Urinary bladder (tissue), 4 donors: ENCODE data around the gene CIAO3. TPM values are rescaled to one million over a fixed set of nuclear protein-coding genes. Genes with fewer than 3 reads are reported as not detected.
"Not testable (repeated sequence)": the region's sequence is repeated elsewhere in the genome, so short reads cannot be mapped to it uniquely, and the experiment has no call there.

Experiments
- DNase-seq: peaks from one replicate; pipeline ENCODE4 v3.0.0-alpha.2; 2015; ENCODE audit errors: extremely low spot score
- H3K27ac ChIP-seq: one replicate; pipeline ENCODE4 v1.5.1; 2013; ENCODE audit warnings: low read depth, mild to moderate bottlenecking, moderate library complexity
- H3K36me3 ChIP-seq: one replicate; pipeline ENCODE4 v1.6.1; 2013; ENCODE audit warnings: mild to moderate bottlenecking, moderate library complexity; ENCODE audit not compliant: insufficient read depth
- H3K4me1 ChIP-seq: one replicate; pipeline ENCODE4 v1.6.1; 2013; ENCODE audit warnings: mild to moderate bottlenecking, moderate library complexity; ENCODE audit not compliant: insufficient read depth
- H3K4me3 ChIP-seq: one replicate; pipeline ENCODE4 v1.5.1; 2013; ENCODE audit warnings: low read depth, low read length
- WGBS: extraction: QIAGEN DNeasy Blood & Tissue Kit; methylation state at CpG from one replicate; pipeline ENCODE4 v1.1.7; 2013; 5-methylcytosine and 5-hydroxymethylcytosine counted together
- polyA plus RNA-seq: library from polyadenylated mRNA; stranded (reverse); fragments of 200-250 nt; gene quantifications from one replicate; pipeline ENCODE4 v1.2.3, GENCODE V29; 2013
- total RNA-seq: library from RNA; depleted of rRNA; stranded (reverse); fragments of >200 nt; gene quantifications from one replicate; pipeline ENCODE4 v1.2.3, GENCODE V29; 2014
- donor health status: healthy with polysubstance abuse.
- donor health status: healthy.

The CIAO3 gene
- total and polyA plus RNA-seq, 2 donors: 26.6 to 33.4 TPM

GRCh38 chr16:714558-715476, 26.0 kb downstream of the CIAO3 start, which contains the start of gene METRN:
Gene METRN, plus strand, starts transcription at chr16:715118. Its CDS starts 172 bp downstream, at chr16:715290.
- no peak for DNase-seq
- H3K4me3 ChIP-seq: peak within 1 kb of the TSS; percentile 70
- no peak within 1 kb of the TSS for H3K27ac ChIP-seq
- H3K36me3 ChIP-seq: no peaks in the 10 kb centered on the region
- WGBS: 5% methylated on average over 108 of the region's 108 CpGs
- H3K4me1 ChIP-seq: peaks cover 5% of the 10 kb centered on the region

GRCh38 chr16:714079-714478, 26.7 kb downstream of the CIAO3 start:
- no peak for DNase-seq
- Histone ChIP-seq H3K36me3 (no peaks in the 10 kb centered on the region), H3K4me3 (no peak overlapping the region), H3K4me1 (peaks cover 5% of the 10 kb centered on the region), H3K27ac (no peak overlapping the region)
- WGBS: 78% methylated on average over 11 of the region's 11 CpGs

GRCh38 chr16:712740-713250, 28.0 kb downstream of the CIAO3 start:
- not testable (repeated sequence) for H3K4me3 ChIP-seq

GRCh38 chr16:711548-712320, 29.1 kb downstream of the CIAO3 start:
- peaks cover 5% of the 10 kb centered on the region for H3K4me1 ChIP-seq
- DNase-seq: no peak
- H3K36me3 ChIP-seq: no peaks in the 10 kb centered on the region
- H3K27ac ChIP-seq: no peak overlapping the region
- H3K4me3 ChIP-seq: no peak overlapping the region
- WGBS: 11% methylated on average over 25 of the region's 25 CpGs

More at GRCh38 chr16:712740-713250, 28.0 kb downstream of the CIAO3 start:
- DNase-seq, H3K27ac ChIP-seq, H3K36me3 ChIP-seq, H3K4me1 ChIP-seq: not testable (repeated sequence)
- WGBS: 54% methylated on average over 13 of the region's 13 CpGs

- DNase-seq: no peak
- no peaks in the 10 kb centered on the region for H3K36me3 ChIP-seq
- WGBS: 78% methylated on average over 12 of the region's 12 CpGs
- no peak overlapping the region for H3K27ac ChIP-seq
- H3K4me3 ChIP-seq: no peak overlapping the region
- H3K4me1 ChIP-seq: peaks cover 5% of the 10 kb centered on the region
These were observed 29.7 kb downstream of the CIAO3 start for GRCh38 chr16:711084-711483.

- whole genome bisulfite sequencing: 75% methylated on average over 21 of the region's 21 CpGs
These were observed 30.2 kb downstream of the CIAO3 start for GRCh38 chr16:710500-711075.

GRCh38 chr16:709566-710499, 31.0 kb downstream of the CIAO3 start:
- no peak overlapping the region for H3K27ac ChIP-seq
- no peak for DNase-seq
- H3K4me1 ChIP-seq: peaks cover 3% of the 10 kb centered on the region
- 19% methylated on average over 30 of the region's 30 CpGs for WGBS
- no peaks in the 10 kb centered on the region for H3K36me3 ChIP-seq
- H3K4me3 ChIP-seq: no peak overlapping the region

More at GRCh38 chr16:710500-711075, 30.2 kb downstream of the CIAO3 start:
- DNase-seq: no peak
- Histone ChIP-seq H3K4me3 (no peak overlapping the region), H3K4me1 (peaks cover 3% of the 10 kb centered on the region), H3K36me3 (no peaks in the 10 kb centered on the region), H3K27ac (no peak overlapping the region)

- H3K27ac ChIP-seq: no peak overlapping the region
- no peak overlapping the region for H3K4me3 ChIP-seq
- no peaks in the 10 kb centered on the region for H3K36me3 ChIP-seq
- 76% methylated on average over 4 of the region's 4 CpGs for WGBS
- no peak for DNase-seq
- H3K4me1 ChIP-seq: peaks cover 3% of the 10 kb centered on the region
These were observed 31.8 kb downstream of the CIAO3 start for GRCh38 chr16:708959-709358.

GRCh38 chr16:708019-708418, 32.8 kb downstream of the CIAO3 start:
- no peaks in the 10 kb centered on the region for H3K36me3 ChIP-seq
- WGBS: 55% methylated on average over 3 of the region's 3 CpGs
- peaks cover 3% of the 10 kb centered on the region for H3K4me1 ChIP-seq
- H3K4me3 ChIP-seq: no peak overlapping the region
- H3K27ac ChIP-seq: no peak overlapping the region
- no peak for DNase-seq

GRCh38 chr16:707062-707538, 33.7 kb downstream of the CIAO3 start:
- H3K36me3 ChIP-seq: no peaks in the 10 kb centered on the region

GRCh38 chr16:706189-707061, 34.4 kb downstream of the CIAO3 start:
- Histone ChIP-seq H3K27ac (no peak overlapping the region), H3K36me3 (no peaks in the 10 kb centered on the region), H3K4me3 (no peak overlapping the region), H3K4me1 (peaks cover 3% of the 10 kb centered on the region)
- no peak for DNase-seq
- 4% methylated on average over 49 of the region's 49 CpGs for WGBS

More at GRCh38 chr16:707062-707538, 33.7 kb downstream of the CIAO3 start:
- Histone ChIP-seq H3K4me3 (no peak overlapping the region), H3K27ac (no peak overlapping the region), H3K4me1 (peaks cover 3% of the 10 kb centered on the region)
- WGBS: 40% methylated on average over 14 of the region's 14 CpGs
- DNase-seq: no peak
